Measurements from ENCODE around the gene C10orf95.

Gene C10orf95

DNA sequence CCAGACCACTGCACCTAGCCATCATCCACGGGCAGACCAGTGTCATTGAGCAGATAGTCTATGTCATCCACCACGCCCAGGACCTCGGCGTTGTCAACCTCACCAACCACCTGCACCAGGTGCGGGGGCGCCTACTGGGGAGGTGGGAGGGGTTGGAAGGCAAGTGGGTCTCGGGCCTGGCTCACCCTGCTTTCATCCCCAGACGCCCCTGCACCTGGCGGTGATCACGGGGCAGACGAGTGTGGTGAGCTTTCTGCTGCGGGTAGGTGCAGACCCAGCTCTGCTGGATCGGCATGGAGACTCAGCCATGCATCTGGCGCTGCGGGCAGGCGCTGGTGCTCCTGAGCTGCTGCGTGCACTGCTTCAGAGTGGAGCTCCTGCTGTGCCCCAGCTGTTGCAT, 51.3 kb downstream of the C10orf95 start:
- Histone ChIP-seq H3K27me3 (ENCODE audit: control insufficient read depth, low read length) (no peaks in the 10 kb centered on the region), H3K4me3 (ENCODE audit: low read length) (peak overlapping the region; percentile 76; the same call in 1 of the 2 replicates), H3K27ac (ENCODE audit: low read depth, low read length) (no peak overlapping the region), H3K9me3 (ENCODE audit: control insufficient read depth, insufficient read depth, low read length) (no peaks in the 10 kb centered on the region), H3K4me1 (ENCODE audit: control insufficient read depth, low read length) (peaks cover 28% of the 10 kb centered on the region), H3K79me2 (ENCODE audit: control insufficient read depth, low read length) (peaks cover 6% of the 10 kb centered on the region; the same call in 1 of the 2 replicates), H3K4me2 (ENCODE audit: low read length) (peak overlapping the region; percentile 83), H3F3A (ENCODE audit: control insufficient read depth, insufficient read depth) (0 out of 2 replicates have a peak, but pooled peaks cover 2% of the 10 kb centered on the region), H4K20me1 (ENCODE audit: control insufficient read depth, insufficient read depth, low read depth, low read length) (0 out of 2 replicates have a peak, but pooled peaks cover 4% of the 10 kb centered on the region), H3K36me3 (ENCODE audit: control insufficient read depth, low read length) (peaks cover 11% of the 10 kb centered on the region; the same call in 1 of the 2 replicates), H3K9me2 (replicated peaks; ENCODE audit: control insufficient read depth, low read length) (no peaks in the 10 kb centered on the region)
- TF ChIP-seq EZH2phosphoT487 (IDR thresholded peaks at IDR 0.05; ENCODE audit: borderline replicate concordance, low read length) (no peak), CTCF (IDR thresholded peaks at IDR 0.05; ENCODE audit: low read depth, low read length, poor library complexity, severe bottlenecking) (no peak)

All from DOHH2 (cell line).